SKM-1 (cell line): ENCODE data around the gene RAD50.

Experiments used
- DNase-seq: peaks from one replicate; lab custom pipeline; 2025; ENCODE audit not compliant: unreplicated experiment; lab: John Stamatoyannopoulos, UW

The RAD50 gene

GRCh38 chr5:132692632-132692967 lies 135.8 kb downstream of the RAD50 start:
- DNase-seq = no peak
